OCI-LY3 (cell line): ENCODE measurements around the gene OASL.

Experiments used
- CTCF ChIP-seq: fragments of 200-600, 300-600 bp; sonication (generic); IDR thresholded peaks from 2 replicates; pipeline ENCODE4 v1.5.1; 2014; ENCODE audit warnings: antibody characterized with exemption, low read length, low read depth
- EZH2phosphoT487 ChIP-seq: fragments of 200-600 bp; shearing (Covaris generic); IDR thresholded peaks from 2 replicates; pipeline ENCODE4 v1.6.1; 2018; ENCODE audit warnings: antibody characterized with exemption, mixed run types, low read depth

DNA sequence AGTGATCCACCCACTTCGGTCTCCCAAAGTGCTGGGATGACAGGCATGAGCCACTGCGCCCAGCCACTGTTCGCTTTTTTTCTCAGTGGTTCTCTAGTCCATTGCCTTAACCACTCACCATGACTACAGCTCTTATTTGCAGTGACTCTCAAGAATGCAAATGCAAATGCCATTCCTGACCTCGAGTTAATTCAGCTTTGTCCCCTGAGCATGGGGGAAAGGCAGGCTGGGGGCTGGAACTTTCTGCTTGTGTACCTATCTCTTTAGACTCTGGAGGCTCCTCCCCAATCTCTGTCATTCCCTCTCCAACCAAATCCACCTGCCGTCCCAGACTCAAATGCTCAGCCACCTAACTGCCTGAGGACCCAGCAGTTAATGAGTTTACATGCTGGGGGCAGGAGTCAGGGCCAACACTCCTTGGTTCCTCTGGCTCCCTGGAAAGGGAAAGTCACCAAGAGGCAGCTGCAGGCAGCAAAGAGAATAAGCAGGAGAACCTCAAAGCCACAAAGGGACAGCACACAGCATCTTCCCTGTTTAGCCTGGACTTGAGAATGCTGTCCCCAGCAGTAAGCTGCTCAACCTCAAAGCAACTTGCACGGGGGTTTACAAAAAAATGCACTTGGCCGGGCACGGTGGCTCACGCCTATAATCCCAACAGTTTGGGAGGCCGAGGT is 66.0 kb downstream of the OASL start:
- TF ChIP-seq CTCF, result no peak
- TF ChIP-seq EZH2phosphoT487, result no peak
